ENCODE results near the gene SLC24A3.
A peak's percentile ranks its signal among the peaks of the same experiment; 100 is the strongest.

The SLC24A3 gene

DNA sequence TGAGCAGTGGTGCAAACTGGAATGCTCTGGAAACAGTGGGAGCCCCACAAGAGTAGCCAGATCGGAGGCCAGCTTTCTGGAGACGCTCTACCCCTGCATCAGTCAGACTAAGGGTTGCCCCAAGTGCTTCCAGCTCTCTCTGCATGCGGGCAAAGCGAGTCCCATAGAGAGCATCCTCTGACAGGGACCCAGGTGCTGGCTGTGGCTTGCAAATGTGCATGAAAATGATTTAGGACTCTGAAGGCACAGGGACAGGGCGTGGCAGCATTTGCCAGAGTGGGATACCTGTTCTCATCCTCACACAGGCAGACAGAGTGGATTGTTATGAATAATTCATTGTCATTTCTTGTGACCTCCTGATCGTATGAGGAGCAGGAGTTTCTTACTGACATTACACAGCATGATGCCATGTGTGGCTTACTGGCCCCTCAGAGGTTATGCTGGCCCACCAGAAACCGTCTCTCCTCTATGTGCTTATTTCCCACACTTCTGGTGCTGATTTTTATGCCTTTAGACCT is 555.9 kb downstream of the SLC24A3 start:
- no peak for DNase-seq (ENCODE audit: low read depth in 2 of 2)
- TF ChIP-seq, protein P1, sequence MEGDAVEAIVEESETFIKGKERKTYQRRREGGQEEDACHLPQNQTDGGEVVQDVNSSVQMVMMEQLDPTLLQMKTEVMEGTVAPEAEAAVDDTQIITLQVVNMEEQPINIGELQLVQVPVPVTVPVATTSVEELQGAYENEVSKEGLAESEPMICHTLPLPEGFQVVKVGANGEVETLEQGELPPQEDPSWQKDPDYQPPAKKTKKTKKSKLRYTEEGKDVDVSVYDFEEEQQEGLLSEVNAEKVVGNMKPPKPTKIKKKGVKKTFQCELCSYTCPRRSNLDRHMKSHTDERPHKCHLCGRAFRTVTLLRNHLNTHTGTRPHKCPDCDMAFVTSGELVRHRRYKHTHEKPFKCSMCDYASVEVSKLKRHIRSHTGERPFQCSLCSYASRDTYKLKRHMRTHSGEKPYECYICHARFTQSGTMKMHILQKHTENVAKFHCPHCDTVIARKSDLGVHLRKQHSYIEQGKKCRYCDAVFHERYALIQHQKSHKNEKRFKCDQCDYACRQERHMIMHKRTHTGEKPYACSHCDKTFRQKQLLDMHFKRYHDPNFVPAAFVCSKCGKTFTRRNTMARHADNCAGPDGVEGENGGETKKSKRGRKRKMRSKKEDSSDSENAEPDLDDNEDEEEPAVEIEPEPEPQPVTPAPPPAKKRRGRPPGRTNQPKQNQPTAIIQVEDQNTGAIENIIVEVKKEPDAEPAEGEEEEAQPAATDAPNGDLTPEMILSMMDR (IDR thresholded peaks at IDR 0.05; ENCODE audit: low read depth, low read length), result no peak

DNA sequence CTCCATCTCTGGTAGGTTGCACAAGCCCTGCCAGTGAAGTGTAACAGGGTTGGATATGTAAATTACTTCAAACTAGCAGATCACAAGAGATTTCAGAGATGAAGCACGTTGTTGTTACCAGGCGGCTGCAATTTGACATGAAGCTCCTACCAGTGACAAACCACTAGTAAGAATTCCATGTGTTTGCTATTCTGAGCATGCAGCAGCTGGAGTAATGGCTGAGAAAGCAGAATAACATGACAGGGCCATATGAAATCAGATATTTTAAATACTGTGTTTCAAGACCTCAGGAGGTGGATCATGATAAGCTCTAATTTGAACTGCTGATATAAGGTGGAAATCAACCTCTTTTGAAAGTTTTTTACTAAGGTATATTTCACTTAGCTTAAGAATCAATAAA is 557.1 kb downstream of the SLC24A3 start:
- TF ChIP-seq, protein P1 (IDR thresholded peaks at IDR 0.05; ENCODE audit: low read depth, low read length), result no peak
- no peak for DNase-seq (ENCODE audit: low read depth in 2 of 2)
- H3K4me3 ChIP-seq (replicated peaks in 1 of 2; ENCODE audit: low read depth in 2 of 2, low read length in 2 of 2), result no peak overlapping the region

More for the DNA sequence above, 555.9 kb downstream of the SLC24A3 start:
- no peak overlapping the region for H3K4me3 ChIP-seq (replicated peaks in 1 of 2; ENCODE audit: low read depth in 2 of 2, low read length in 2 of 2)

DNA sequence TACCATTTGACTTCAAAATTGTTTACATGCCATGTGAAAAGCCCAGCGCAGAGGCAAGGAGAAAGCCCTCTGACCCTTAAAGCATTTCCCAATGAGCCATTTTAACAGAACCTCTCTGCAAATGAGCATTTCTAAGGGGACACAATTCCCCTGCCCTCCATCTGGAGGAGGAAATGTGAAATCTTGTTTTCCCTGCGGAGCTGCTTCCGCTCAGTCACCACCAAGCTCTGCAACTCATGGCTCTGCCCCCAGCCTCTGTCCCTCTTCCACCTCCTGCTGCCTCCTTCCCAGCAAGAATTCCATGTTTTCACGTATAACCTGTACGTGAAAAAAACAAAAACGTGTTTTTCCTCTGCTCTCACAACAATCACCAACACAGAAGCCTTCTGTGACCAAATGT is 557.9 kb downstream of the SLC24A3 start:
- peak in 1 of 2 donors; percentile 28 for DNase-seq (ENCODE audit: low read depth in 2 of 2)
- TF ChIP-seq, protein P1 (IDR thresholded peaks at IDR 0.05; ENCODE audit: low read depth, low read length), result no peak
- H3K4me3 ChIP-seq (replicated peaks in 1 of 2; ENCODE audit: low read depth in 2 of 2, low read length in 2 of 2), result no peak overlapping the region

DNA sequence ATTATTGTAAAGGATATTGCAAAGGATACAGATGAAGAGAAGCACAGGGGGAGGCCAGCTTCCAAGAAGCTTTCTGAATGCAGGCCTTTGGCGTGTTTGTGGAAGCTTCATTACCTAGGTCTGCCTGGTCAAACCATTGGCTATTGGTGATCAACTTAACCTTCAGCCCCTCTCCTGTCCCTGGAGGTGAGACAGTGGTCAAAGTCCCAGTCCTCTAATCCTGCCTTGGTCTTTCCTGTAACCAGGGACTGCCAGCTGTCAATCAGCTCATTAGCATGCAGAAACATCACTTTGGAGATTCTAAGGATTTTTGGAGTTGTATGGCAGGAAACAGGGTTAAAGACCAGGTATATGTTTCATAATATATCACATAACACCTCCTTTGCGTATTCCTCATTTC is 558.6 kb downstream of the SLC24A3 start:
- H3K4me3 ChIP-seq (replicated peaks in 1 of 2; ENCODE audit: low read depth in 2 of 2, low read length in 2 of 2), result no peak overlapping the region
- TF ChIP-seq, protein P1 (IDR thresholded peaks at IDR 0.05; ENCODE audit: low read depth, low read length), result no peak
- no peak for DNase-seq (ENCODE audit: low read depth in 2 of 2)

All from cardiac fibroblast (primary cell).